Non-pigmented ciliary epithelial cell (primary cell): Measurements from ENCODE around the gene KCNH3.
"Not testable (repeated sequence)": the region's sequence is repeated elsewhere in the genome, so short reads cannot be mapped to it uniquely, and the experiment has no call there.

Experiments
- DNase-seq: peaks from one replicate; pipeline ENCODE4 v3.0.0-alpha.2; 2010; ENCODE audit warnings: low read depth

Gene KCNH3

DNA sequence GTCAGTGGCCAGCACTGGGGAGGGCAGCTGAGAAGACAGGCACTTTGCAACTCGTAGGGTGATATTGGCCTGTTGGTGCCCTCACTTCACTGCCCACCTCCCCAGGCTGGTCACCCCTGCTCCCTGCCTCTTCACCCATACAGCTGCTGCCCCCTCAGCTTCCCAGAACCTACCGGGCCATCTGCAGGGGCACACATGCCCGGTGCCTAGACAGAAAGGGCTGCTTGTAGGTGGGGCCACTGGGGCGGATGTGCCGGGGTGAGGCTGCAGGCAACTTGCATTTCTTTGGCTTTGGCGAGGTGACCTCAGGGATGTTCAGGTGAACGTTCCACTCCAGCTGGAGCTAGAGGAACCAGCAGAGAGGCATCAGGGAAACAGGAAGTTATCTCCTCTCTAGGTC, 49.5 kb downstream of the KCNH3 start:
- no peak for DNase-seq

DNA sequence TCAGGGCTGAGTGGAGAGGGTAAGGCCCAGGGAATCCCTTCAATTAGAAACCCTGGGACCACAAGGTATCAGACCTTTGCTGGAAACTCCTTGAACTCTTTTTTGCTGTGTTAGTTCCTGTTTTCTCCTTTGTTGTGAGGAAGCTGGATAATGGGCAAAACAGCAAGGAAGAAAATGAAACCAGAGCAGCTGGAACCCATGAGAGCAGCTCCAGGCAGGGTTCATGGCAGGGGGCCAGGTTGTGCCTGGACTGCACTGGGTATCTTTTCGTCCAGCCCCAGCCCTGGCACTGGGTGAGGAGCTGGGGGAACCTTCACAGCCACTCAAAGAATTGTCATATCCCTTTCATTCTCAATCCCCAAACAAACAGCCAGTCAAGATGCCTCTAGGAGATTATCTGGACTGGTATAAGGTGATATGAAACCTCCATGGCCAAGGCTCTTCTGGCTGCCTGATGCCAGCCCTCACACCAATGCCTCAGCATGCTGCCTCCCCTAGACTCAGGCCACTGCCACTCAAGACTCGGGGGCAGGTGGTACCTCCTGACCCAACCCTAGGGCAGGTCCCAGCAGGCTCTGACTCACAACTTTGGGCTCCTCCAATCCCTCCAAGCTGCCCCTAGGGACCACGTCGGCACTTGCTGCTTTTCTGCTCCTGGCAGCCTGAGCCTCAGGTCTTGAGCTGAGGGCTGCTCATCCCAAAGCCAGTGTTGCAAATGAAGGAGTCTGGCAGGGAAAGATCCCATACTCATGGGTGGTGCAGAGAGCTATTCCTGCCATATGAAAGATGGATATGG, 50.1 kb downstream of the KCNH3 start:
- no peak for DNase-seq

DNA sequence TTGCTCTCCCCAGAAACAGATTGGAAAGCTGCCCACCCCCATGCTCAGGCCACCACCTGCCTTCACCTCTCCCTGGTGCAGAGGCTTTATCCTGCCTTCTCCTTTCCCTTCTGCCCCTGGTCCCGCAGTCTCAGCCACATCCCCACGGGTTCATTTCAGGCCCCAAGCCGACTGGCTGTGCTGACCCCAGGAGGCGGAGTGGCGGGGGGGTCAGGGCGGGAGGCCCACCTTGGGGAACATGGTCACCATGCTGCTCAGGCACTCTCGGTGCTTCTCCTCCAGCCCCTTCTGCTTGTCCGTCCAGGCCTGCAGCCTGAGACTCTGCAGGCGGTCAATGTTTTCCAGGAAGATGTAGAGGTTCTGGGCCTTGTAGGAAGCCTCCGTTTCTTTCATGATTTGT, 59.7 kb downstream of the KCNH3 start:
- DNase-seq: no peak

- DNase-seq: no peak
These were observed 61.1 kb downstream of the KCNH3 start for GRCh38 chr12:49599961-49600360.

- DNase-seq: no peak
These were observed 64.9 kb downstream of the KCNH3 start for GRCh38 chr12:49603721-49604120.

DNA sequence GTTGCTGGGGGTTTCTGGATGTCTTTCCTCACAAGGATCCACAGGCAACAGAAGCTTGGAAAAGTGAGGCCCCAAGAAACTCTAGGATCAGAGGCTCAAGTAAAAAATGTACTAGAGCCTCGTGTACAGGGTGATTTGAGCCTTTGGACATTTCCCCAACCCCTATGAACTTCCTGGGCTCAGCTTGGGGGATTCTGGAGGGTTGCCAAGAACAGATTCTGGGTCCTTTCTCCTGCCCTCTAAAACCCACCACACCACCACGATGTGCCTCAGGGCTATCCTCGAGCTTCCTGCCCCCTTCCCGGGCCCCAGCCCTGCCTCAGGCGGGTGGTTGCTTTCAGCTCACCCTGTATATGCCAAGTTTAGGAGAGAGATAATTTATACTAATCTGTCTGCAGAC, 66.0 kb downstream of the KCNH3 start:
- no peak for DNase-seq

GRCh38 chr12:49605539-49605938, 66.7 kb downstream of the KCNH3 start, which contains the start of gene FAM186B:
TSS of gene FAM186B (minus strand) at chr12:49605639. CDS start at chr12:49605477, 162 bp downstream.
- not testable (repeated sequence) for DNase-seq
